ENCODE results near the gene SUPT3H.

Gene SUPT3H

GRCh38 chr6:44854712-44855443 is 522.9 kb downstream of the SUPT3H start:
- DNase-seq (ENCODE audit: insufficient read length, low spot score) (no peak), FAIRE-seq (no peak)
- no peak for TF ChIP-seq CTCF (IDR thresholded peaks at IDR 0.05; ENCODE audit: insufficient read depth, missing control alignments)

- DNase-seq (ENCODE audit: insufficient read length, low spot score) (no peak), FAIRE-seq (no peak)
- no peak for TF ChIP-seq CTCF (IDR thresholded peaks at IDR 0.05; ENCODE audit: insufficient read depth, missing control alignments)
Observed at GRCh38 chr6:44851176-44851575, 526.6 kb downstream of the SUPT3H start.

GRCh38 chr6:44850312-44850711 is 527.4 kb downstream of the SUPT3H start:
- TF ChIP-seq CTCF (IDR thresholded peaks at IDR 0.05; ENCODE audit: insufficient read depth, missing control alignments), result no peak
- no peak for DNase-seq (ENCODE audit: insufficient read length, low spot score)
- FAIRE-seq, result no peak

GRCh38 chr6:44849806-44850205 is 527.9 kb downstream of the SUPT3H start:
- TF ChIP-seq CTCF (IDR thresholded peaks at IDR 0.05; ENCODE audit: insufficient read depth, missing control alignments), result no peak
- DNase-seq (ENCODE audit: insufficient read length, low spot score) (no peak), FAIRE-seq (no peak)

- DNase-seq (ENCODE audit: insufficient read length, low spot score) (no peak), FAIRE-seq (no peak)
- no peak for TF ChIP-seq CTCF (IDR thresholded peaks at IDR 0.05; ENCODE audit: insufficient read depth, missing control alignments)
Observed at GRCh38 chr6:44843734-44844133, 534.0 kb downstream of the SUPT3H start.

- TF ChIP-seq CTCF (IDR thresholded peaks at IDR 0.05; ENCODE audit: insufficient read depth, missing control alignments), result no peak
Observed at GRCh38 chr6:44842616-44843015, 535.1 kb downstream of the SUPT3H start.

GRCh38 chr6:44841829-44842228 is 535.9 kb downstream of the SUPT3H start:
- DNase-seq (ENCODE audit: insufficient read length, low spot score), result no peak
- no peak for TF ChIP-seq CTCF (IDR thresholded peaks at IDR 0.05; ENCODE audit: insufficient read depth, missing control alignments)
- no peak for FAIRE-seq

More at GRCh38 chr6:44842616-44843015, 535.1 kb downstream of the SUPT3H start:
- DNase-seq (ENCODE audit: insufficient read length, low spot score) (no peak), FAIRE-seq (no peak)
